ENCODE measurements around the gene ESPN. TPM values are rescaled to one million over a fixed set of nuclear protein-coding genes. Genes with fewer than 3 reads are reported as not detected.

Gene ESPN
- total and polyA plus RNA-seq, 2 of the 8 experiments (the other 6 are each of a cell fraction or from before 2014, with no cell fraction given), result 5.2 to 16.3 TPM

- Histone ChIP-seq H3K23me2 (ENCODE audit: low read depth, low read length) (no peaks in the 10 kb centered on the region; the same call in 1 of the 2 replicates), H3K4ac (replicated peaks; ENCODE audit: insufficient read length, low read depth, low read length) (no peak overlapping the region), H2AFZ (ENCODE audit: low read length) (no peak overlapping the region), H2BK15ac (ENCODE audit: low read length) (no peak overlapping the region), H3K4me2 (ENCODE audit: insufficient read depth in 1 of 2, low read depth in 2 of 2, low read length in 2 of 2) (no peak overlapping the region), H2BK12ac (ENCODE audit: low read depth, low read length) (no peak overlapping the region), H2BK20ac (ENCODE audit: low read length) (no peak overlapping the region), H3K4me3 (ENCODE audit: extremely low read depth in 1 of 4, insufficient read depth in 2 of 4, low read depth in 3 of 4, low read length in 4 of 4) (no peak overlapping the region), H2AK5ac (ENCODE audit: low read depth, low read length) (no peak overlapping the region), H3K27ac (ENCODE audit: low read depth, low read length) (no peak overlapping the region), H3K79me2 (ENCODE audit: control insufficient read depth in 1 of 2, insufficient read depth in 2 of 2, low read length in 2 of 2) (no peaks in the 10 kb centered on the region), H4K8ac (ENCODE audit: extremely low read depth, insufficient read depth, low read length) (peak overlapping the region; percentile 73), H4K5ac (ENCODE audit: insufficient read length, low read depth, low read length) (no peak overlapping the region), H3K27me3 (replicated peaks in 1 of 4; ENCODE audit: control insufficient read depth in 3 of 4, extremely low read depth in 1 of 4, insufficient read depth in 3 of 4, low read length in 3 of 4) (peaks cover 0 to 13% (median 4%) of the 10 kb centered on the region in 4 experiments; a peak in 3 of 7 replicates), H3K4me1 (replicated peaks in 1 of 4; ENCODE audit: control insufficient read depth in 3 of 4, insufficient read depth in 4 of 4, low read length in 3 of 4) (peaks cover 0 to 17% (median 14%) of the 10 kb centered on the region in 4 experiments; a peak in 5 of 7 replicates), H3K56ac (replicated peaks; ENCODE audit: insufficient read length, low read depth, low read length) (no peak overlapping the region), H3K23ac (ENCODE audit: insufficient read length) (no peak overlapping the region), H2BK5ac (ENCODE audit: low read depth, low read length) (no peak overlapping the region), H3K9ac (replicated peaks in 1 of 4; ENCODE audit: extremely low read depth in 1 of 4, low read depth in 3 of 4, low read length in 3 of 4) (no peak overlapping the region), H3K14ac (ENCODE audit: insufficient read length) (no peak overlapping the region), H3K18ac (ENCODE audit: extremely low read depth, low read length) (no peak overlapping the region), H3K9me3 (ENCODE audit: insufficient read depth in 2 of 2, low read depth in 1 of 2, low read length in 1 of 2) (no peaks in the 10 kb centered on the region), H4K20me1 (replicated peaks in 1 of 2; ENCODE audit: control insufficient read depth in 1 of 2, insufficient read depth in 2 of 2, low read length in 2 of 2) (no peaks in the 10 kb centered on the region), H3K36me3 (ENCODE audit: control insufficient read depth in 2 of 4, insufficient read depth in 4 of 4, low read length in 3 of 4) (peaks cover 0 to 6% (median 3%) of the 10 kb centered on the region in 4 experiments; a peak in 1 of 8 replicates), H3K79me1 (ENCODE audit: low read depth, low read length) (no peaks in the 10 kb centered on the region), H2BK120ac (replicated peaks; ENCODE audit: low read depth, low read length) (no peak overlapping the region), H4K91ac (replicated peaks; ENCODE audit: insufficient read length, low read length) (no peak overlapping the region)
- CTCF ChIA-PET (ENCODE audit: partially characterized antibody), result interaction anchor here (1.0 to 6.1 kb wide), 7 partner anchors 8 to 70 kb away, joined by 3 to 31 read pairs (median 7); no protein-coding TSS in a partner anchor
- DNase-seq (ENCODE audit: low read depth in 1 of 2, low spot score in 2 of 2), result no peak
- 94% methylated on average over 40 of the region's 40 CpGs; no CpG with 5 or more reads in 1 of the 2 experiments for WGBS, 2 experiments (ENCODE audit: extremely low coverage in 1 of 2, insufficient coverage in 1 of 2, insufficient read length in 1 of 2, insufficient replicate concordance in 2 of 2, low coverage in 1 of 2, low lambda C conversion rate in 2 of 2, missing lambda C conversion rate in 1 of 2)
- POLR2A ChIA-PET (ENCODE audit: partially characterized antibody), result interaction anchor here (1.2 to 2.8 kb wide), 5 partner anchors 9 to 155 kb away, joined by 3 to 13 read pairs (median 7); no protein-coding TSS in a partner anchor
- FAIRE-seq, result no peak
- no peak for TF ChIP-seq POLR2A (IDR thresholded peaks at IDR 0.05; ENCODE audit: control extremely low read depth in 1 of 2, low read depth in 2 of 2, low read length in 2 of 2)
- TF ChIP-seq SAP30 (IDR thresholded peaks at IDR 0.05; ENCODE audit: insufficient read depth, insufficient replicate concordance, low read length), result no peak
- no peak for TF ChIP-seq CHD1 (IDR thresholded peaks at IDR 0.05; ENCODE audit: low read depth, low read length)
- TF ChIP-seq CEBPB (IDR thresholded peaks at IDR 0.05; ENCODE audit: low read depth, low read length), result no peak
- TF ChIP-seq, protein P1, sequence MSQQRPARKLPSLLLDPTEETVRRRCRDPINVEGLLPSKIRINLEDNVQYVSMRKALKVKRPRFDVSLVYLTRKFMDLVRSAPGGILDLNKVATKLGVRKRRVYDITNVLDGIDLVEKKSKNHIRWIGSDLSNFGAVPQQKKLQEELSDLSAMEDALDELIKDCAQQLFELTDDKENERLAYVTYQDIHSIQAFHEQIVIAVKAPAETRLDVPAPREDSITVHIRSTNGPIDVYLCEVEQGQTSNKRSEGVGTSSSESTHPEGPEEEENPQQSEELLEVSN (IDR thresholded peaks at IDR 0.05), result no peak
- no peak for TF ChIP-seq ZNF274 (IDR thresholded peaks at IDR 0.05; ENCODE audit: borderline replicate concordance, extremely low read depth, low read length)
Observed at GRCh38 chr1:6461051-6461530, 36.5 kb downstream of the ESPN start.

Data from H1 (cell line).